Stimulated activated CD4-positive, alpha-beta T cell treated with anti-CD3 and anti-CD28 coated beads, Interleukin-1b, Interleukin-23, amount 100 ng/mL, for 1 hour (primary cell): ENCODE results near the gene PRAC2.

Experiments used
- DNase-seq, 2 donors: peaks; one replicate each; pipeline ENCODE4 v3.0.0-alpha.2; 2020; ENCODE audit warnings: low read depth in 2 of 2

Gene PRAC2

DNA sequence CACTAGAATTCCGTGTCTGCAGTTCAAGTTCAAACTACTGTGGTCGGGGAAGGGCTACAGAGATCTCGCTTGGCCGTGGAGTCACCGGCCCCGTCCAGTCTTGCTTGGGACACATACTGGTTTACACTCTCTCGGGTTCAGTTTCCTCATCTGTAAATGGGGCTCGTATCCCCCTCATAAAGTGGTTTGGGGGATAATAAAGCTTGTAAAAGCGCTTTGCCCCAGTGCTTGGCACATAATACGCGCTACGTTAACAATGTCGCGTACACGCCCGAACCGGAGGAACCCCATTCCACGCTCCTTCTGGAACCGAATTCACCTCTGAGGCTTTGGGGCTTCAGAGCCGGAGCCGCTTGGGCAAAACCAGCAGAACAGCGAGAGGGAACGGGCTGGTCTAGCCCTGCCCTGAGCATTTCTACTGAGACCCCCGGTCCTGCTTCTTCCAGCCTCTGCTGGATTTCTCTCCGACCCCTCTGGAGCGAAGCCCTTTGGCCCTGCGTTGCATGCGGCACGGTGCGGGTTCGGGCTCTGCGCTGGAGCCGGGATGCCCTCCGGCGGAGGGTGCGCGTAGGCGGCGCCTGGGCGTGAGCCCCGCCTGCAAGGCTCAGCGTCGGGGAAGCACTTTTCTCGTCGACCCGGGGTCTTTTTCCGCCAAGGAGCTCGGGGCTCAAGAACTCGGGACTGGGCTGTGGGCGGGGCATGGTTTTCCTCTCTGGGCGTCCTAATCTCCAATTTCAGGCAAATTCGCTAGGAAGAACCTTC is 31.7 kb downstream of the PRAC2 start:
- no peak for DNase-seq

DNA sequence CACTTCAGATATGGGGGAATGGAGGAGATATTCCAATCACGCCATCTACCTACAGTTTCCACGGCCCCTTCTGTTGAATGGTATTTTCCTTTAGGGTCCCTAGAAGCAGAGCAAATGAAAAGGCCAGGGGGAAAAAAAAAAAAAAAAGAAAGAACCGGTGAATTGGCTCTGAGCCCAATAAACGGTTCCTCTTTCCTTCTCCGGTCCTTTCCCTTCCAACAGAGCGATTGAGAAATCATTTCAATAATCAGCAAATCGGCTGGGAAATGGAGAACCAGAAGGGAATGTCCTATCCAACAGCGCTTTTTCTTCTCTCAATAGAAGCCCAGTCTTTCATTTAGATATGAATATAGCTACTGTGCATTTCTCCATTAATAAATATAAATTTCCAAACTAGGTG is 32.4 kb downstream of the PRAC2 start:
- DNase-seq: no peak

GRCh38 chr17:48756830-48757251 is 33.9 kb downstream of the PRAC2 start:
- DNase-seq: no peak

DNA sequence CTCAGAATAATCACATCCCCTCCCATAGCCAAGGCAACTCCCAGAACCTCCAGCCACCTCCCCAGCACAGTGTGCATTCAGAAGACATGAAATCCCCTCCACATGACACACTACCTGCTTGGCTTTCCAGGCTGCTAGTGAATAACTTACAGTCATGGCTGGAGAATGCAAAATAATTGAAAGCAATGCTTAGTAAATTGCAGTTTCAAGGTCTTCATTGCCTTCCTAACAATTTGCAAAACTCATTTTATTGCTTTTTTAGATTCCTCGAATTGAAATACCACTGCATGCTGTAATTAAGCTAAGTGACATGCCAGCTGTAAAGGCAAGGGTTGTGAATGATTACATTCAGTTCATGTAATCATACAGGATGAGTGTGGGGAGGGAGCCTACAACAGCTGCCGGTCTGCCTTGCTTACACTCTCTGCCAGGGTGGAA is 34.6 kb downstream of the PRAC2 start:
- DNase-seq: no peak

- no peak for DNase-seq
These were observed 36.3 kb downstream of the PRAC2 start for GRCh38 chr17:48759288-48759687.

DNA sequence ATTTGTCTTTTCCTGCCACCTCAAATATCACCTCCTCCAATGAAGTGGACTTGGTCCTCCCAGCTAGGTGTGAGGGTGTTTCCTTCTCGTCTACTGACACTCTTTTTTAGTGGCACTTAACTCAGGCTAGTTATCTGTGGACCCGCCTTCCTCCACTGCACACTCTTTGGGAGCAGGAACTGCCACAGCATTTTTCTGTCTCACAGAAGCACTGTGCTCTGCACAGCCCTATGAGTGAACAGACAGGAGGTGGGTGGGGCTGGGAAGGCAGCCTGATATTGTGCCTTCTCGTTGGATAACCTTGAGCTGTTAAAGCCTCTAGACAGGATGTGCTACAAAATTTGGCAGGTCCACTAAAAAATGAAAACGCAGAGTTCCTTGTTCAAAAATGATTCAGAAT is 37.4 kb downstream of the PRAC2 start:
- DNase-seq: no peak

DNA sequence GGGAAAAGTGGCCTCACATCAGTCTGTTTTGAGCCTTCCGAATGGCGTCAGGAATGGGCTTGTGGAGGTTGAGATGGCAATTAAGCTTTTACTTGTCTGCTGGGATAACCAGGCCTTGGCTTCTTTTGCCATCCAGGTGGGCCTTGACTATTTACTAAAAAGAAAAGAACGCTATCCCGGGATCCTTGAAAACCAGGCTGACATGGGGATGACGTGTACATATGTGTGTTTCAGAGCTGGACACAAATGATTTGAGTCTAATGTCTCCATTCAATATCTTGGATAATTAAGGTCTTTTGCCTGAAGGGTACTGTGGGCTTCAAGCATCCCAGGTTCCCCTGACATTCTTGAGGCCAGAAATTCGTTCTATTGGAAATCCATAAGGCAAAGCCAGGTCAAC is 38.1 kb downstream of the PRAC2 start:
- DNase-seq: no peak

- DNase-seq: no peak
These were observed 44.3 kb downstream of the PRAC2 start for GRCh38 chr17:48767263-48767774.

DNA sequence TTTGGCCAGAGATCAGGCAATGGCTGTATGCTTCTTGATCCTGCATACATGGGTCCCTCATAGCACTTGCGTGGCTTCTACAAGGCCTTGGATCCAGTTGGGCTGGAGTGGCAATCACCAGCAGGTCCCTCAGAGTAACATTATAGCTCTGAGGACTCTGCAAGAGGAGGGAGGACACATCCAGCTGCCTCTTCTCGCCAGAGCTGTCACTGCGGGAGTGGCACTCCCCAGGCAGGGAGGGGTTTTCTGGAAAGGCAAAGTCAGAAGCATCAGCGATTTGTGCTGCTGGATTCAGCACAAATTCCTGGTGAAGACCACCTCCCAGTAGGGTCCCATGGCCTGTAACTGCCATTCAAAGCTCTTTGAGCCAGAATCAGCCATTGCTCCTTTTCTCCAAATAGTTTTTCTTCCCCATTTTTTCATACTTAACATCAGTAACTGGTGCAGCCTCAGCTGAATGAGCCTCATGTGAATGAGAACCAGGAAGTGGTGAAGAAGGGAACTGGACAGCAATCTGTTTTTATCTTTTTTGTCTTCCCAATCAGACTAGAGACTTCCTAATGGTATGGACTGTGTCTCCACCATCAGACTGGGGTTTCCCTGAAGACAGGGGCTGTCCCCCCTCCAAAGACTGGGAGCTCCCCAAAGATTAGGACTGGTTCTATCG is 46.2 kb downstream of the PRAC2 start:
- DNase-seq: no peak

- no peak for DNase-seq
These were observed 48.0 kb downstream of the PRAC2 start for GRCh38 chr17:48770954-48771353.

DNA sequence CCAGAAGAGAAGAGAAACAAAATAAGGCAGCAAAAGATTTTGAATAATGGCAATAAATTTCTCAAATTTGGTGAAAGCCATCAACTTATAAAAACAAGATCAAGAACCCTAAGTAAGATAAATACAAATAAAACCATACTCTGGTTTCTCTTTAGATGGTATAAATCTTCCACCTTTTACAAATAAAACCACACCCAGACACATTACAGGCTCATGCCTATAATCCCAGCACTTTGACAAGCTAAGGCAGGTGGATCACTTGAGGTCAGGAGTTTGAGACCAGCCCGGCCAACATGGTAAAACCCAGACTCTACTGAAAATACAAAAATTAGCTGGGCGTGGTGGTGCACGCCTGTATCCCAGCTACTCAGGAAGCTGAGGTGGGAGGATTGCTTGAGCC is 50.3 kb downstream of the PRAC2 start:
- DNase-seq: no peak
